Measurements from ENCODE around the gene OLIG2.

OLIG2 gene

DNA sequence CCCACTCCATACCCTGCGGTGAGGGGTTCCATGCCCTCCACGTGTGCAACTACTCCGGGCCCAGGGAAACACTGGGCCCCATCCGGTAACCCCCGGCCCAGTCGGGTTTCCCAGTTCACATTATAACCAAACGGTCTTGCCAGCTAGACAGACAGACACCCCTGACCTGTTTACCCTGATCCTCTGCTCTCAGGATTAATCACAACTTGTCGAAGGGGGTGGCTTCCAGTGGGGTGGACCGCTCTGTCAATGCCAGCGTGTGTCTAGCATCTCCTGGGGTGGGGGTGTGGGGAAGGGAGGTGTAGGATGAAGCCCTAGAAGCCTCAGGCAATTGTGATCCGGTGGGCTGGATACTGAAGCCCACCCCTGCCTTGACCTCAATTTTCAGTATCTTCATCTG, 4.6 kb upstream of the OLIG2 start:
- DNase-seq (ENCODE audit: insufficient read length), result no peak
- TF ChIP-seq POLR2AphosphoS5 (IDR thresholded peaks at IDR 0.05; ENCODE audit: low read depth, low read length), result no peak
- no peak for TF ChIP-seq POLR2A (IDR thresholded peaks at IDR 0.05; ENCODE audit: low read depth, low read length)
- TF ChIP-seq TAF1 (IDR thresholded peaks at IDR 0.05; ENCODE audit: borderline replicate concordance, low read depth, low read length), result no peak
- no peak for FAIRE-seq

DNA sequence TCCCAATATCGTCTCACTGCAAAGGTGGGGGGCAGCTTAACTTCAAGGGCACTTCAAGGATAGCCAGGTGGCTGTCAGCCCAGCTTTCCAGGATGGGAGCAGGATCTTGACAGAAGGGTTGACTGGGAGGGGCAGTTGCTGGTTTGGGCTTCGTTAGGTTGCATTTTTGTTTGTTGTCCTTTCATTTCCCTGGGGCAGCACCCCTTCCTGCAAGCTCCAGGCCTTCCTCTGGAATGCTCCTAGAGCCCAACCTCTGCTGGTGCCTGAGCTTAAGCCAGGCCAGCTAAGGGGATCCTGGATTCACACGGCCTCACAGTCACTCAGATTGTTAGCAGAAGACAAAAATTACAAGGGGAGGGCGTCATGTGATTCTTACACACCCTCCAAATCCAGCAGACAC, 4.1 kb upstream of the OLIG2 start:
- DNase-seq (ENCODE audit: insufficient read length) (no peak), FAIRE-seq (no peak)
- no peak for TF ChIP-seq POLR2A (IDR thresholded peaks at IDR 0.05; ENCODE audit: low read depth, low read length)
- TF ChIP-seq POLR2AphosphoS5 (IDR thresholded peaks at IDR 0.05; ENCODE audit: low read depth, low read length), result no peak
- no peak for TF ChIP-seq TAF1 (IDR thresholded peaks at IDR 0.05; ENCODE audit: borderline replicate concordance, low read depth, low read length)

- no peak for DNase-seq (ENCODE audit: insufficient read length)
- TF ChIP-seq POLR2A (IDR thresholded peaks at IDR 0.05; ENCODE audit: low read depth, low read length), result no peak
- TF ChIP-seq POLR2AphosphoS5 (IDR thresholded peaks at IDR 0.05; ENCODE audit: low read depth, low read length), result no peak
- TF ChIP-seq TAF1 (IDR thresholded peaks at IDR 0.05; ENCODE audit: borderline replicate concordance, low read depth, low read length), result no peak
- FAIRE-seq, result no peak
These were observed 3.3 kb upstream of the OLIG2 start for GRCh38 chr21:33022489-33022827.

DNA sequence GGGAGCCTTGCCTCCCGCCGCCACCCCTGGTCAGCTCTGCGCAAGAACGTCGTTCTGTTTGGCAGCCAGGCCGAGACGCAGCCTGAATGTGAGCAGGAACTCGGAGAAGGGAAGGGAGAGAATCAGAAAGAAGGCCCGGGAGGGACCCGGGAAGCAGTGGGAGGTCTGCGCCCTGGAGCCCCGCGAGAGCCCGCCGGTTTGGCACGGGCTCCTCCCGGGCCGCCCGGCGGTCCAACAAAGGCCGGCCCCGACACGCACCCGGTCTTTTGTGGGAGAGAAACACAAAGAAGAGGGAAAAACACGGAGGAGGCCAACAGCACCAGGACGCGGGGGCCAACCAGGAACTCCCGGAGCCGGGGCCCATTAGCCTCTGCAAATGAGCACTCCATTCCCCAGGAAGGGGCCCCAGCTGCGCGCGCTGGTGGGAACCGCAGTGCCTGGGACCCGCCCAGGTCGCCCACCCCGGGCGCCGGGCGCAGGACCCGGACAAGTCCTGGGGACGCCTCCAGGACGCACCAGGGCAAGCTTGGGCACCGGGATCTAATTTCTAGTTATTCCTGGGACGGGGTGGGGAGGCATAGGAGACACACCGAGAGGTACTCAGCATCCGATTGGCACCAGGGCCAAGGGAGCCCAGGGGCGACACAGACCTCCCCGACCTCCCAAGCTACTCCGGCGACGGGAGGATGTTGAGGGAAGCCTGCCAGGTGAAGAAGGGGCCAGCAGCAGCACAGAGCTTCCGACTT, 2.7 kb upstream of the OLIG2 start:
- no peak for DNase-seq (ENCODE audit: insufficient read length)

DNA sequence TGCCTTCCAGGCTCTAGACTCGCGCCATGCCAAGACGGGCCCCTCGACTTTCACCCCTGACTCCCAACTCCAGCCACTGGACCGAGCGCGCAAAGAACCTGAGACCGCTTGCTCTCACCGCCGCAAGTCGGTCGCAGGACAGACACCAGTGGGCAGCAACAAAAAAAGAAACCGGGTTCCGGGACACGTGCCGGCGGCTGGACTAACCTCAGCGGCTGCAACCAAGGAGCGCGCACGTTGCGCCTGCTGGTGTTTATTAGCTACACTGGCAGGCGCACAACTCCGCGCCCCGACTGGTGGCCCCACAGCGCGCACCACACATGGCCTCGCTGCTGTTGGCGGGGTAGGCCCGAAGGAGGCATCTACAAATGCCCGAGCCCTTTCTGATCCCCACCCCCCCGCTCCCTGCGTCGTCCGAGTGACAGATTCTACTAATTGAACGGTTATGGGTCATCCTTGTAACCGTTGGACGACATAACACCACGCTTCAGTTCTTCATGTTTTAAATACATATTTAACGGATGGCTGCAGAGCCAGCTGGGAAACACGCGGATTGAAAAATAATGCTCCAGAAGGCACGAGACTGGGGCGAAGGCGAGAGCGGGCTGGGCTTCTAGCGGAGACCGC, 2.0 kb upstream of the OLIG2 start:
- DNase-seq (ENCODE audit: insufficient read length), result no peak
- no peak for FAIRE-seq
- no peak for TF ChIP-seq TAF1 (IDR thresholded peaks at IDR 0.05; ENCODE audit: borderline replicate concordance, low read depth, low read length)
- no peak for TF ChIP-seq POLR2A (IDR thresholded peaks at IDR 0.05; ENCODE audit: low read depth, low read length)
- TF ChIP-seq POLR2AphosphoS5 (IDR thresholded peaks at IDR 0.05; ENCODE audit: low read depth, low read length), result no peak

More for the DNA sequence above, 2.7 kb upstream of the OLIG2 start:
- no peak for FAIRE-seq
- TF ChIP-seq TAF1 (IDR thresholded peaks at IDR 0.05; ENCODE audit: borderline replicate concordance, low read depth, low read length), result no peak
- TF ChIP-seq POLR2A (IDR thresholded peaks at IDR 0.05; ENCODE audit: low read depth, low read length), result no peak
- TF ChIP-seq POLR2AphosphoS5 (IDR thresholded peaks at IDR 0.05; ENCODE audit: low read depth, low read length), result no peak

DNA sequence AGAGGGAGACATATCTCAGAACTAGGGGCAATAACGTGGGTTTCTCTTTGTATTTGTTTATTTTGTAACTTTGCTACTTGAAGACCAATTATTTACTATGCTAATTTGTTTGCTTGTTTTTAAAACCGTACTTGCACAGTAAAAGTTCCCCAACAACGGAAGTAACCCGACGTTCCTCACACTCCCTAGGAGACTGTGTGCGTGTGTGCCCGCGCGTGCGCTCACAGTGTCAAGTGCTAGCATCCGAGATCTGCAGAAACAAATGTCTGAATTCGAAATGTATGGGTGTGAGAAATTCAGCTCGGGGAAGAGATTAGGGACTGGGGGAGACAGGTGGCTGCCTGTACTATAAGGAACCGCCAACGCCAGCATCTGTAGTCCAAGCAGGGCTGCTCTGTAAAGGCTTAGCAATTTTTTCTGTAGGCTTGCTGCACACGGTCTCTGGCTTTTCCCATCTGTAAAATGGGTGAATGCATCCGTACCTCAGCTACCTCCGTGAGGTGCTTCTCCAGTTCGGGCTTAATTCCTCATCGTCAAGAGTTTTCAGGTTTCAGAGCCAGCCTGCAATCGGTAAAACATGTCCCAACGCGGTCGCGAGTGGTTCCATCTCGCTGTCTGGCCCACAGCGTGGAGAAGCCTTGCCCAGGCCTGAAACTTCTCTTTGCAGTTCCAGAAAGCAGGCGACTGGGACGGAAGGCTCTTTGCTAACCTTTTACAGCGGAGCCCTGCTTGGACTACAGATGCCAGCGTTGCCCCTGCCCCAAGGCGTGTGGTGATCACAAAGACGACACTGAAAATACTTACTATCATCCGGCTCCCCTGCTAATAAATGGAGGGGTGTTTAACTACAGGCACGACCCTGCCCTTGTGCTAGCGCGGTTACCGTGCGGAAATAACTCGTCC, 1.3 kb upstream of the OLIG2 start:
- TF ChIP-seq TAF1 (IDR thresholded peaks at IDR 0.05; ENCODE audit: borderline replicate concordance, low read depth, low read length), result no peak
- no peak for TF ChIP-seq POLR2A (IDR thresholded peaks at IDR 0.05; ENCODE audit: low read depth, low read length)
- no peak for TF ChIP-seq POLR2AphosphoS5 (IDR thresholded peaks at IDR 0.05; ENCODE audit: low read depth, low read length)
- no peak for FAIRE-seq
- DNase-seq (ENCODE audit: insufficient read length), result no peak

- DNase-seq (ENCODE audit: insufficient read length), result no peak
- TF ChIP-seq POLR2A (IDR thresholded peaks at IDR 0.05; ENCODE audit: low read depth, low read length), result no peak
- no peak for TF ChIP-seq TAF1 (IDR thresholded peaks at IDR 0.05; ENCODE audit: borderline replicate concordance, low read depth, low read length)
- TF ChIP-seq POLR2AphosphoS5 (IDR thresholded peaks at IDR 0.05; ENCODE audit: low read depth, low read length), result no peak
- no peak for FAIRE-seq
These were observed 638 bp upstream of the OLIG2 start for GRCh38 chr21:33025106-33025488.

GRCh38 chr21:33026443-33026858, 716 bp downstream of the OLIG2 start:
- DNase-seq (ENCODE audit: insufficient read length) (no peak), FAIRE-seq (no peak)
- no peak for TF ChIP-seq POLR2A (IDR thresholded peaks at IDR 0.05; ENCODE audit: low read depth, low read length)
- TF ChIP-seq TAF1 (IDR thresholded peaks at IDR 0.05; ENCODE audit: borderline replicate concordance, low read depth, low read length), result no peak
- no peak for TF ChIP-seq POLR2AphosphoS5 (IDR thresholded peaks at IDR 0.05; ENCODE audit: low read depth, low read length)

- TF ChIP-seq TAF1 (IDR thresholded peaks at IDR 0.05; ENCODE audit: borderline replicate concordance, low read depth, low read length), result no peak
- no peak for TF ChIP-seq POLR2AphosphoS5 (IDR thresholded peaks at IDR 0.05; ENCODE audit: low read depth, low read length)
- no peak for TF ChIP-seq POLR2A (IDR thresholded peaks at IDR 0.05; ENCODE audit: low read depth, low read length)
- DNase-seq (ENCODE audit: insufficient read length) (no peak), FAIRE-seq (no peak)
These were observed 1.2 kb downstream of the OLIG2 start for GRCh38 chr21:33026878-33027400.

- DNase-seq (ENCODE audit: insufficient read length) (no peak), FAIRE-seq (no peak)
- TF ChIP-seq TAF1 (IDR thresholded peaks at IDR 0.05; ENCODE audit: borderline replicate concordance, low read depth, low read length) (no peak), POLR2A (IDR thresholded peaks at IDR 0.05; ENCODE audit: low read depth, low read length) (no peak), POLR2AphosphoS5 (IDR thresholded peaks at IDR 0.05; ENCODE audit: low read depth, low read length) (no peak)
These were observed 1.9 kb downstream of the OLIG2 start for GRCh38 chr21:33027401-33028286.
